SJSA1 (cell line): Measurements from ENCODE around the gene GJA1. TPM values are rescaled to one million over a fixed set of nuclear protein-coding genes. Genes with fewer than 3 reads are reported as not detected.
A peak's percentile ranks its signal among the peaks of the same experiment; 100 is the strongest.
"Not testable (repeated sequence)": the region's sequence is repeated elsewhere in the genome, so short reads cannot be mapped to it uniquely, and the experiment has no call there.

Experiments used
- DNase-seq, 2 experiments: peaks; one replicate each; pipeline ENCODE4 v3.0.0-alpha.2; 2015 to 2020; ENCODE audit warnings: low spot score in 2 of 2, low read depth in 1 of 2
- H3K27ac ChIP-seq: fragments of 250-450 bp; sonication (Bioruptor Pico); 2 replicates; pipeline ENCODE4 v1.5.1; 2020; ENCODE audit warnings: mild to moderate bottlenecking, moderate library complexity
- H3K27me3 ChIP-seq: fragments of 250-450 bp; sonication (Bioruptor Pico); replicated peaks from 2 replicates; pipeline ENCODE4 v1.5.1; 2020; ENCODE audit warnings: mild to moderate bottlenecking, moderate library complexity
- H3K36me3 ChIP-seq: fragments of 250-450 bp; sonication (Bioruptor Pico); 2 replicates; pipeline ENCODE4 v1.5.1; 2020; ENCODE audit warnings: mild to moderate bottlenecking
- H3K4me1 ChIP-seq: fragments of 250-450 bp; sonication (Bioruptor Pico); replicated peaks from 2 replicates; pipeline ENCODE4 v1.6.1; 2021; ENCODE audit warnings: mild to moderate bottlenecking
- H3K4me3 ChIP-seq: fragments of 250-450 bp; sonication (Bioruptor Pico); 2 replicates; pipeline ENCODE4 v1.5.1; 2020; ENCODE audit warnings: mild to moderate bottlenecking
- H3K9me3 ChIP-seq: fragments of 250-450 bp; sonication (Bioruptor Pico); replicated peaks from 2 replicates; pipeline ENCODE4 v1.5.1; 2020; ENCODE audit warnings: mild to moderate bottlenecking
- total RNA-seq: library from RNA; depleted of rRNA; stranded (reverse); fragments of >200 nt; shearing (Covaris generic); gene quantifications from 2 replicates; pipeline ENCODE4 v1.2.3, GENCODE V29; 2014; rRNA removed

Gene GJA1
- total RNA-seq: 103 and 164 TPM in 2 replicates

GRCh38 chr6:121435444-121436069 lies at the start of gene GJA1:
TSS of gene GJA1 (plus strand) at chr6:121435646. CDS start at chr6:121446848, 11,202 bp downstream.
- Histone ChIP-seq H3K36me3 (peaks cover 9% of the 10 kb centered on the region; the same call in 1 of the 2 replicates), H3K27ac (peak within 1 kb of the TSS; percentile 93), H3K27me3 (no peaks in the 10 kb centered on the region), H3K4me1 (peaks cover 27% of the 10 kb centered on the region), H3K4me3 (peak within 1 kb of the TSS; percentile 54), H3K9me3 (no peaks in the 10 kb centered on the region)
- DNase-seq: peak; percentile 73 to 86

- not testable (repeated sequence) for H3K27me3 ChIP-seq, H3K4me3 ChIP-seq, H3K36me3 ChIP-seq, H3K27ac ChIP-seq, DNase-seq, H3K9me3 ChIP-seq
- H3K4me1 ChIP-seq: peaks cover 13% of the 10 kb centered on the region
Observed at GRCh38 chr6:121386551-121386950, 48.9 kb upstream of the GJA1 start.

GRCh38 chr6:121389419-121389818 lies 46.0 kb upstream of the GJA1 start:
- H3K36me3 ChIP-seq: no peaks in the 10 kb centered on the region
- H3K4me3 ChIP-seq: no peak overlapping the region
- H3K27me3 ChIP-seq: no peaks in the 10 kb centered on the region
- no peak overlapping the region for H3K27ac ChIP-seq
- no peak for DNase-seq
- H3K4me1 ChIP-seq: no peaks in the 10 kb centered on the region
- no peaks in the 10 kb centered on the region for H3K9me3 ChIP-seq

- no peak overlapping the region for H3K27ac ChIP-seq
- H3K27me3 ChIP-seq: no peaks in the 10 kb centered on the region
- H3K9me3 ChIP-seq: no peaks in the 10 kb centered on the region
- no peaks in the 10 kb centered on the region for H3K4me1 ChIP-seq
- no peak overlapping the region for H3K4me3 ChIP-seq
- DNase-seq: no peak
- no peaks in the 10 kb centered on the region for H3K36me3 ChIP-seq
Observed at GRCh38 chr6:121393731-121394505, 41.5 kb upstream of the GJA1 start.

GRCh38 chr6:121395736-121396135 lies 39.7 kb upstream of the GJA1 start:
- Histone ChIP-seq H3K4me3 (no peak overlapping the region), H3K27me3 (no peaks in the 10 kb centered on the region), H3K9me3 (no peaks in the 10 kb centered on the region), H3K4me1 (no peaks in the 10 kb centered on the region), H3K27ac (no peak overlapping the region), H3K36me3 (no peaks in the 10 kb centered on the region)
- no peak for DNase-seq

- H3K4me3 ChIP-seq, H3K4me1 ChIP-seq, H3K27me3 ChIP-seq, H3K27ac ChIP-seq, H3K36me3 ChIP-seq, DNase-seq, H3K9me3 ChIP-seq: not testable (repeated sequence)
Observed at GRCh38 chr6:121397188-121397587, 38.3 kb upstream of the GJA1 start.

GRCh38 chr6:121398127-121398526 lies 37.3 kb upstream of the GJA1 start:
- H3K4me1 ChIP-seq: no peaks in the 10 kb centered on the region
- H3K36me3 ChIP-seq: no peaks in the 10 kb centered on the region
- no peak overlapping the region for H3K4me3 ChIP-seq
- no peaks in the 10 kb centered on the region for H3K27me3 ChIP-seq
- no peak overlapping the region for H3K27ac ChIP-seq
- no peak for DNase-seq
- no peaks in the 10 kb centered on the region for H3K9me3 ChIP-seq

- H3K9me3 ChIP-seq: no peaks in the 10 kb centered on the region
- no peaks in the 10 kb centered on the region for H3K4me1 ChIP-seq
- no peak overlapping the region for H3K27ac ChIP-seq
- H3K27me3 ChIP-seq: no peaks in the 10 kb centered on the region
- no peaks in the 10 kb centered on the region for H3K36me3 ChIP-seq
- no peak for DNase-seq
- no peak overlapping the region for H3K4me3 ChIP-seq
Observed at GRCh38 chr6:121399966-121400365, 35.5 kb upstream of the GJA1 start.

- Histone ChIP-seq H3K27me3 (no peaks in the 10 kb centered on the region), H3K4me1 (no peaks in the 10 kb centered on the region), H3K27ac (no peak overlapping the region), H3K36me3 (no peaks in the 10 kb centered on the region), H3K4me3 (no peak overlapping the region), H3K9me3 (no peaks in the 10 kb centered on the region)
- DNase-seq: no peak
Observed at GRCh38 chr6:121403964-121404363, 31.5 kb upstream of the GJA1 start.

- H3K9me3 ChIP-seq: no peaks in the 10 kb centered on the region
- H3K27me3 ChIP-seq: no peaks in the 10 kb centered on the region
- no peaks in the 10 kb centered on the region for H3K4me1 ChIP-seq
- H3K27ac ChIP-seq: no peak overlapping the region
- H3K36me3 ChIP-seq: no peaks in the 10 kb centered on the region
- H3K4me3 ChIP-seq: no peak overlapping the region
- no peak for DNase-seq
Observed at GRCh38 chr6:121405306-121405705, 30.1 kb upstream of the GJA1 start.

- H3K4me3 ChIP-seq: no peak overlapping the region
- no peak overlapping the region for H3K27ac ChIP-seq
- H3K27me3 ChIP-seq: no peaks in the 10 kb centered on the region
- no peaks in the 10 kb centered on the region for H3K36me3 ChIP-seq
- no peaks in the 10 kb centered on the region for H3K4me1 ChIP-seq
- H3K9me3 ChIP-seq: no peaks in the 10 kb centered on the region
- no peak for DNase-seq
Observed at GRCh38 chr6:121408321-121408720, 27.1 kb upstream of the GJA1 start.

- H3K9me3 ChIP-seq: no peaks in the 10 kb centered on the region
- no peaks in the 10 kb centered on the region for H3K36me3 ChIP-seq
- no peaks in the 10 kb centered on the region for H3K4me1 ChIP-seq
- H3K27ac ChIP-seq: no peak overlapping the region
- H3K4me3 ChIP-seq: no peak overlapping the region
- H3K27me3 ChIP-seq: no peaks in the 10 kb centered on the region
- no peak for DNase-seq
Observed at GRCh38 chr6:121413879-121414278, 21.6 kb upstream of the GJA1 start.

GRCh38 chr6:121418346-121418745 lies 17.1 kb upstream of the GJA1 start:
- no peak overlapping the region for H3K4me3 ChIP-seq
- H3K9me3 ChIP-seq: no peaks in the 10 kb centered on the region
- no peaks in the 10 kb centered on the region for H3K4me1 ChIP-seq
- H3K36me3 ChIP-seq: no peaks in the 10 kb centered on the region
- no peak for DNase-seq
- no peak overlapping the region for H3K27ac ChIP-seq
- H3K27me3 ChIP-seq: no peaks in the 10 kb centered on the region

GRCh38 chr6:121426686-121427085 lies 8.8 kb upstream of the GJA1 start:
- no peaks in the 10 kb centered on the region for H3K36me3 ChIP-seq

More at GRCh38 chr6:121426686-121427085, 8.8 kb upstream of the GJA1 start:
- Histone ChIP-seq H3K9me3 (no peaks in the 10 kb centered on the region), H3K4me1 (peaks cover 5% of the 10 kb centered on the region), H3K4me3 (no peak overlapping the region), H3K27ac (no peak overlapping the region), H3K27me3 (no peaks in the 10 kb centered on the region)
- no peak for DNase-seq
